SK-N-SH (cell line): ENCODE data around the gene CPNE1. TPM values are rescaled to one million over a fixed set of nuclear protein-coding genes. Genes with fewer than 3 reads are reported as not detected.

Source experiments
- CTCF ChIA-PET: fragments of 300-600, 350-600 bp; formaldehyde crosslinking; extraction: SDS; loops from one replicate; lab custom pipeline; 2021; lab: Yijun Ruan, JAX
- POLR2A ChIA-PET: fragments of 350-600 bp; sonication (Branson Sonifier 250); formaldehyde crosslinking; extraction: SDS; loops from one replicate; lab custom pipeline; 2020; ENCODE audit warnings: antibody characterized with exemption, inconsistent platforms; lab: Yijun Ruan, JAX
- DNase-seq: peaks from one replicate; pipeline ENCODE4 v3.0.0; 2012
- H2AFZ ChIP-seq: fragments of 200-600 bp; sonication (generic); 2 replicates; pipeline ENCODE4 v1.8.1; 2016; ENCODE audit warnings: antibody characterized with exemption, mild to moderate bottlenecking, low read depth
- H3F3A ChIP-seq: fragments of 200-600 bp; sonication (generic); replicated peaks from 2 replicates; pipeline ENCODE3; 2016; ENCODE audit warnings: antibody characterized with exemption, mild to moderate bottlenecking; ENCODE audit not compliant: insufficient read depth
- H3K27ac ChIP-seq, 2 experiments: fragments of 200-500 bp in 1 of 2; fragments of 200-600 bp in 1 of 2; sonication (Bioruptor generic) in 1 of 2; sonication (generic), shearing (Covaris generic) in 1 of 2; 2 replicates each; pipeline versions ENCODE4 v1.5.1 to v1.6.1; 2014 to 2016; ENCODE audit warnings: low read depth in 2 of 2, inconsistent platforms in 1 of 2, low read length in 1 of 2, mild to moderate bottlenecking in 1 of 2, mixed read lengths in 1 of 2
- H3K27me3 ChIP-seq: fragments of 200-600 bp; sonication (generic), shearing (Covaris generic); 2 replicates; pipeline ENCODE4 v1.6.1; 2016; ENCODE audit warnings: mixed run types; ENCODE audit not compliant: insufficient read depth
- H3K36me3 ChIP-seq, 2 experiments: fragments of 200-500 bp in 1 of 2; fragments of 200-600 bp in 1 of 2; sonication (Bioruptor generic) in 1 of 2; sonication (generic) in 1 of 2; replicated peaks in 1 of 2; 2 replicates each; pipeline versions ENCODE3 to v1.5.1; 2014 to 2016; ENCODE audit warnings: low read length in 1 of 2, mild to moderate bottlenecking in 1 of 2; ENCODE audit not compliant: insufficient read depth in 2 of 2, control insufficient read depth in 1 of 2
- H3K4me1 ChIP-seq, 2 experiments: fragments of 200-500 bp in 1 of 2; fragments of 200-600 bp in 1 of 2; sonication (Bioruptor generic) in 1 of 2; sonication (generic), shearing (Covaris generic) in 1 of 2; 2 replicates each; pipeline versions ENCODE4 v1.5.1 to v1.6.1; 2014 to 2016; ENCODE audit warnings: low read depth in 1 of 2, low read length in 1 of 2, mixed run types in 1 of 2; ENCODE audit not compliant: insufficient read depth in 2 of 2, control insufficient read depth in 1 of 2
- H3K4me2 ChIP-seq: fragments of 200-600 bp; sonication (generic), shearing (Covaris generic); 2 replicates; pipeline ENCODE4 v1.6.1; 2017; ENCODE audit warnings: mixed run types
- H3K4me3 ChIP-seq, 2 experiments: fragments of 200-500 bp in 1 of 2; fragments of 200-600 bp in 1 of 2; sonication (Bioruptor generic) in 1 of 2; sonication (generic), shearing (Covaris generic) in 1 of 2; 2 replicates each; pipeline versions ENCODE4 v1.5.1 to v1.8.1; 2014 to 2016; ENCODE audit warnings: low read depth in 2 of 2, inconsistent platforms in 1 of 2, low read length in 1 of 2, mild to moderate bottlenecking in 1 of 2, mixed read lengths in 1 of 2, moderate library complexity in 1 of 2
- H3K79me2 ChIP-seq: fragments of 200-600 bp; sonication (generic); 2 replicates; pipeline ENCODE4 v1.8.1; 2017; ENCODE audit warnings: mild to moderate bottlenecking; ENCODE audit not compliant: insufficient read depth
- H3K9ac ChIP-seq: fragments of 200-600 bp; sonication (generic); 2 replicates; pipeline ENCODE4 v1.6.1; 2017; ENCODE audit warnings: mixed run types
- H3K9me2 ChIP-seq: fragments of 200-600 bp; sonication (generic); 2 replicates; pipeline ENCODE4 v1.6.1; 2017; ENCODE audit warnings: mixed run types
- H3K9me3 ChIP-seq: fragments of 200-600 bp; sonication (generic); 2 replicates; pipeline ENCODE4 v1.6.1; 2017; ENCODE audit warnings: mixed run types, mild to moderate bottlenecking, moderate library complexity
- H4K20me1 ChIP-seq: fragments of 200-600 bp; sonication (generic); 2 replicates; pipeline ENCODE4 v1.6.1; 2017; ENCODE audit warnings: mild to moderate bottlenecking, mixed run types; ENCODE audit not compliant: insufficient read depth
- CTCF ChIP-seq: fragments of 200-600 bp; sonication (generic); IDR thresholded peaks from 2 replicates; pipeline ENCODE4 v1.6.1; 2017; ENCODE audit warnings: antibody characterized with exemption, mild to moderate bottlenecking, moderate library complexity
- EP300 ChIP-seq, 2 experiments: IDR thresholded peaks; 2 replicates each; pipeline versions ENCODE4 v1.4.0 to v1.6.1; 2012; ENCODE audit warnings: borderline replicate concordance in 1 of 2, low read depth in 1 of 2, low read length in 1 of 2
- FOSL2 ChIP-seq: IDR thresholded peaks from 2 replicates; pipeline ENCODE4 v1.4.0; 2012; ENCODE audit warnings: low read depth, mild to moderate bottlenecking, moderate library complexity, borderline replicate concordance
- FOXJ3 ChIP-seq: sonication (generic); formaldehyde crosslinking; IDR thresholded peaks from 2 replicates; pipeline ENCODE4 v1.5.1; 2020; ENCODE audit warnings: mild to moderate bottlenecking, missing genetic modification reagents
- IRF3 ChIP-seq: fragments of 150-350 bp; IDR thresholded peaks from 2 replicates; pipeline ENCODE4 v1.6.1; 2016; ENCODE audit warnings: mild to moderate bottlenecking, low read depth, low read length
- MEF2A ChIP-seq: IDR thresholded peaks from 2 replicates; pipeline ENCODE4 v1.4.0; 2012; ENCODE audit warnings: low read depth, borderline replicate concordance
- NFIC ChIP-seq: IDR thresholded peaks from 2 replicates; pipeline ENCODE4 v1.4.0; 2012; ENCODE audit warnings: borderline replicate concordance
- NRF1 ChIP-seq: IDR thresholded peaks from 2 replicates; pipeline ENCODE4 v1.6.1; 2012; ENCODE audit warnings: low read depth, mild to moderate bottlenecking, low read length
- RAD21 ChIP-seq: IDR thresholded peaks from 2 replicates; pipeline ENCODE4 v1.6.1; 2012; ENCODE audit warnings: mild to moderate bottlenecking, low read length
- RXRA ChIP-seq: IDR thresholded peaks from 2 replicates; pipeline ENCODE4 v1.4.0; 2012; ENCODE audit warnings: low read depth, mild to moderate bottlenecking, borderline replicate concordance
- SIN3A ChIP-seq: IDR thresholded peaks from 2 replicates; pipeline ENCODE4 v1.6.1; 2012; ENCODE audit warnings: low read depth, mild to moderate bottlenecking, low read length, moderate library complexity, borderline replicate concordance
- TCF12 ChIP-seq: IDR thresholded peaks from 2 replicates; pipeline ENCODE4 v1.4.0; 2012
- USF2 ChIP-seq: fragments of 150-350 bp; IDR thresholded peaks from 2 replicates; pipeline ENCODE4 v1.6.1; 2017; ENCODE audit warnings: antibody characterized with exemption, low read length, low read depth, borderline replicate concordance
- WGBS: methylation state at CpG from one replicate; pipeline ENCODE4 v1.1.6; 2017; ENCODE audit warnings: low lambda C conversion rate; 5-methylcytosine and 5-hydroxymethylcytosine counted together
- polyA plus RNA-seq, 3 experiments: library from polyadenylated mRNA; depleted of rRNA; stranded (reverse); fragments of >200 nt; gene quantifications; 2 replicates each; pipeline ENCODE4 v1.2.3, GENCODE V29; 2012

Gene CPNE1
- polyA plus RNA-seq, 1 of the 3 experiments (the other 2 are of a cell fraction) = 279 TPM

GRCh38 chr20:35626386-35627001 lies 38.2 kb downstream of the CPNE1 start (continued):
- no peak for TF ChIP-seq MEF2A
- TF ChIP-seq SIN3A = no peak
- TF ChIP-seq RXRA = no peak

GRCh38 chr20:35625584-35626385 lies 38.9 kb downstream of the CPNE1 start:
- H2AFZ ChIP-seq = no peak overlapping the region
- no peak overlapping the region for H3K9ac ChIP-seq
- no peaks in the 10 kb centered on the region for H3K9me2 ChIP-seq
- H3K9me3 ChIP-seq = no peaks in the 10 kb centered on the region
- no peaks in the 10 kb centered on the region for H4K20me1 ChIP-seq
- H3K36me3 ChIP-seq = peaks cover 46 to 59% of the 10 kb centered on the region in 2 experiments
- WGBS = 94% methylated on average over 6 of the region's 6 CpGs
- H3K4me3 ChIP-seq = no peak overlapping the region
- DNase-seq = no peak
- no peaks in the 10 kb centered on the region for H3K4me1 ChIP-seq
- no peaks in the 10 kb centered on the region for H3K27me3 ChIP-seq
- TF ChIP-seq CTCF (no peak), EP300 (IDR thresholded peaks at IDR 0.05; ENCODE audit: borderline replicate concordance in 1 of 2, low read depth in 1 of 2, low read length in 1 of 2) (no peak), IRF3 (no peak)
- TF ChIP-seq, all 33 proteins: peak for 0
- Histone ChIP-seq H3F3A (peaks cover 33% of the 10 kb centered on the region), H3K4me2 (no peak overlapping the region), H3K79me2 (no peaks in the 10 kb centered on the region), H3K27ac (no peak overlapping the region)
- ChIA-PET POLR2A (no interaction called here), CTCF (interaction anchor here (1.5 kb wide), 1 partner anchor 9 kb away, joined by 4 read pairs; no protein-coding TSS in a partner anchor)

DNA sequence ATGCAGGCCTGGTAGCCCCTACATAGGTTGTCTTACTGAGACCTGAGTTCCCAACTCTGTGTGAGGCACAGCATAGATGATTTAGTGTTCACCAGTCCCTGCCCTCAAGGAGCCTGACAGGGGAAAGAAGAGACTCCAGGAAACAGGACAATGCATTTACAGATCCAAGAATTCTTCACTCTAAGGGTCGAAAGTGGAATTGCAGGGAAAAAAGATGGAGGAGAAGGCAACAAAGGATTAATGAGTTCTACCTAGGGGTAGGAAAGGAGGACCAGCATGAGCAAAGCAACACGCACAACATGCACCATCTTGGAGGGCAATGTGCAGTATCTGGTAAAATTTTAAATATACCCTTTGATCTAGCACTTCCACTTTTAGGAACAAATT lies 43.1 kb downstream of the CPNE1 start:
- WGBS = 95% methylated on average over 2 of the region's 2 CpGs
- H3K4me2 ChIP-seq = no peak overlapping the region
- H3K4me1 ChIP-seq = peaks cover 8 to 11% of the 10 kb centered on the region in 2 experiments; a peak in 1 of 4 replicates
- no peak overlapping the region for H3K9ac ChIP-seq
- DNase-seq = no peak
- peaks cover 14% of the 10 kb centered on the region for H3K79me2 ChIP-seq
- CTCF ChIA-PET = interaction anchor here (0.9 to 4.9 kb wide), 9 partner anchors 9 to 371 kb away, joined by 3 to 42 read pairs (median 5); partner anchors contain the start of genes CPNE1 and RBM12
- TF ChIP-seq USF2 (no peak), NRF1 (no peak), RAD21 (no peak), CTCF (peak; percentile 19; the same call in 1 of the 2 replicates), NFIC (no peak), TCF12 (no peak), FOXJ3 (CRISPR knock-in tag) (no peak), FOSL2 (no peak)
- peaks cover 50% of the 10 kb centered on the region for H3F3A ChIP-seq
- no peaks in the 10 kb centered on the region for H3K9me3 ChIP-seq
- H2AFZ ChIP-seq = no peak overlapping the region
- no peak overlapping the region for H3K27ac ChIP-seq
- peaks cover 19 to 34% of the 10 kb centered on the region in 2 experiments for H3K36me3 ChIP-seq
- H3K4me3 ChIP-seq = no peak overlapping the region
- H4K20me1 ChIP-seq = no peaks in the 10 kb centered on the region
- H3K27me3 ChIP-seq = no peaks in the 10 kb centered on the region
- no peaks in the 10 kb centered on the region for H3K9me2 ChIP-seq
- POLR2A ChIA-PET = interaction anchor here (6.5 kb wide), 1 partner anchor 43 kb away, joined by 33 read pairs; the partner anchor contains the start of genes CPNE1 and RBM12
